Caco-2 (cell line): ENCODE results near the gene LRIG1. TPM values are rescaled to one million over a fixed set of nuclear protein-coding genes. Genes with fewer than 3 reads are reported as not detected.

Source experiments
- BruUV-seq: library from RNA; stranded (reverse); fragments of 400-500 nt; replicated peaks from 2 replicates; lab custom pipeline; 2021; lab: Mats Ljungman, UMichigan
- CTCF ChIA-PET: fragments of 300-600 bp; sonication (Branson Sonifier 250); formaldehyde crosslinking; loops from one replicate; lab custom pipeline; 2022; ENCODE audit warnings: antibody characterized with exemption; lab: Charles Lee
- POLR2A ChIA-PET: fragments of 300-600 bp; sonication (Branson Sonifier 250); formaldehyde crosslinking; loops from one replicate; lab custom pipeline; 2022; ENCODE audit warnings: antibody characterized with exemption; lab: Charles Lee
- DNase-seq, 2 experiments: peaks; one replicate each; pipeline versions ENCODE4 v3.0.0 to v3.0.0-alpha.2; 2020 to 2022
- H3K27me3 ChIP-seq: replicated peaks from 2 replicates; pipeline ENCODE4 v1.6.0; 2011; ENCODE audit warnings: low read length; ENCODE audit not compliant: control insufficient read depth, insufficient read depth
- H3K36me3 ChIP-seq: 2 replicates; pipeline ENCODE4 v1.5.1; 2011; ENCODE audit warnings: low read length; ENCODE audit not compliant: control insufficient read depth, insufficient read depth
- H3K4me1 ChIP-seq: fragments of 250-450 bp; sonication (Bioruptor Pico); 2 replicates; pipeline ENCODE4 v1.5.1; 2020; ENCODE audit warnings: mild to moderate bottlenecking
- H3K4me3 ChIP-seq: 2 replicates; pipeline ENCODE4 v1.5.1; 2011; ENCODE audit warnings: low read depth, mild to moderate bottlenecking, control low read depth, low read length
- H3K9me3 ChIP-seq: fragments of 250-450 bp; sonication (Bioruptor Pico); 2 replicates; pipeline ENCODE4 v1.5.1; 2020; ENCODE audit warnings: mild to moderate bottlenecking, moderate library complexity
- H3K27ac Mint-ChIP-seq: one replicate; pipeline ENCODE4 v1.8.0; 2022; ENCODE audit warnings: mixed read lengths; ENCODE audit not compliant: unreplicated experiment
- H3K27me3 Mint-ChIP-seq: one replicate; pipeline ENCODE4 v1.8.0; 2022; ENCODE audit warnings: mixed read lengths; ENCODE audit not compliant: insufficient read depth, unreplicated experiment
- H3K36me3 Mint-ChIP-seq: one replicate; pipeline ENCODE4 v1.8.0; 2022; ENCODE audit warnings: mild to moderate bottlenecking, mixed read lengths; ENCODE audit not compliant: insufficient read depth, unreplicated experiment
- H3K4me1 Mint-ChIP-seq: one replicate; pipeline ENCODE4 v1.8.0; 2022; ENCODE audit warnings: low read depth, mixed read lengths; ENCODE audit not compliant: unreplicated experiment
- H3K4me3 Mint-ChIP-seq: one replicate; pipeline ENCODE4 v1.8.0; 2022; ENCODE audit warnings: mild to moderate bottlenecking, moderate library complexity, mixed read lengths; ENCODE audit not compliant: unreplicated experiment
- H3K9me3 Mint-ChIP-seq: one replicate; pipeline ENCODE4 v1.8.0; 2022; ENCODE audit warnings: mixed read lengths; ENCODE audit not compliant: unreplicated experiment
- CTCF ChIP-seq, 2 experiments: fragments of 200-600 bp in 1 of 2; IDR thresholded peaks; 1 replicate in 1 of 2; 2 replicates in 1 of 2; pipeline versions ENCODE4 v1.5.1 to v1.8.0; 2011 to 2022; ENCODE audit warnings: antibody characterized with exemption in 1 of 2, control low read depth in 1 of 2, inconsistent platforms in 1 of 2, low read depth in 1 of 2, low read length in 1 of 2, mild to moderate bottlenecking in 1 of 2, moderate library complexity in 1 of 2; ENCODE audit not compliant: insufficient read depth in 1 of 2, severe bottlenecking in 1 of 2, unreplicated experiment in 1 of 2
- intact Hi-C: fragments of 100-400 bp; cut with micrococcal nuclease; formaldehyde crosslinking; loops from one replicate; pipeline ENCODE4 v1.10.0; 2022; ENCODE audit not compliant: unreplicated experiment
- total RNA-seq: library from RNA; stranded (reverse); gene quantifications from 2 replicates; pipeline ENCODE4 v1.2.3, GENCODE V29; 2022

The LRIG1 gene
- total RNA-seq, 1 experiment from 2014 or later, result 43.4 TPM

GRCh38 chr3:66492672-66493071 lies 8.2 kb downstream of the LRIG1 start:
- Mint-ChIP-seq H3K9me3 (no peaks in the 10 kb centered on the region), H3K4me1 (peaks cover 49% of the 10 kb centered on the region), H3K27ac (no peak overlapping the region), H3K4me3 (no peak overlapping the region), H3K27me3 (no peaks in the 10 kb centered on the region), H3K36me3 (peaks cover 7% of the 10 kb centered on the region)
- Histone ChIP-seq H3K36me3 (no peaks in the 10 kb centered on the region; the same call in 1 of the 2 replicates), H3K27me3 (no peaks in the 10 kb centered on the region), H3K9me3 (no peaks in the 10 kb centered on the region), H3K4me3 (no peak overlapping the region), H3K4me1 (peaks cover 72% of the 10 kb centered on the region)
- CTCF ChIA-PET, result no interaction called here
- intact Hi-C loops, result no loop called here
- TF ChIP-seq CTCF (IDR thresholded peaks at IDR 0.05; ENCODE audit: insufficient read depth in 1 of 2, low read depth in 1 of 2, low read length in 1 of 2, severe bottlenecking in 1 of 2, unreplicated experiment in 1 of 2), result no peak
- BruUV-seq, result no TSS peak
- DNase-seq, result no peak
- POLR2A ChIA-PET, result interaction anchor here (0.6 kb wide), 1 partner anchor 14 kb away, joined by 3 read pairs; no protein-coding TSS in a partner anchor

GRCh38 chr3:66492071-66492470 lies 8.8 kb downstream of the LRIG1 start:
- intact Hi-C loops, result no loop called here
- no peak overlapping the region for H3K4me3 Mint-ChIP-seq
- H3K27me3 Mint-ChIP-seq, result no peaks in the 10 kb centered on the region
- ChIA-PET CTCF (no interaction called here), POLR2A (interaction anchor here (0.6 kb wide), 1 partner anchor 14 kb away, joined by 3 read pairs; no protein-coding TSS in a partner anchor)
- Histone ChIP-seq H3K4me3 (no peak overlapping the region), H3K36me3 (no peaks in the 10 kb centered on the region; the same call in 1 of the 2 replicates), H3K27me3 (no peaks in the 10 kb centered on the region), H3K9me3 (no peaks in the 10 kb centered on the region), H3K4me1 (peaks cover 75% of the 10 kb centered on the region)
- peaks cover 7% of the 10 kb centered on the region for H3K36me3 Mint-ChIP-seq
- no peak overlapping the region for H3K27ac Mint-ChIP-seq
- DNase-seq, result no peak
- TF ChIP-seq CTCF (IDR thresholded peaks at IDR 0.05; ENCODE audit: insufficient read depth in 1 of 2, low read depth in 1 of 2, low read length in 1 of 2, severe bottlenecking in 1 of 2, unreplicated experiment in 1 of 2), result no peak
- peaks cover 52% of the 10 kb centered on the region for H3K4me1 Mint-ChIP-seq
- no TSS peak for BruUV-seq
- no peaks in the 10 kb centered on the region for H3K9me3 Mint-ChIP-seq

- POLR2A ChIA-PET, result no interaction called here
- H3K4me1 Mint-ChIP-seq, result peaks cover 48% of the 10 kb centered on the region
- H3K9me3 ChIP-seq, result no peaks in the 10 kb centered on the region
Measured at GRCh38 chr3:66490984-66491383, 9.8 kb downstream of the LRIG1 start.

More at GRCh38 chr3:66490984-66491383, 9.8 kb downstream of the LRIG1 start:
- CTCF ChIA-PET, result no interaction called here
- TF ChIP-seq CTCF (IDR thresholded peaks at IDR 0.05; ENCODE audit: insufficient read depth in 1 of 2, low read depth in 1 of 2, low read length in 1 of 2, severe bottlenecking in 1 of 2, unreplicated experiment in 1 of 2), result no peak
- H3K4me3 Mint-ChIP-seq, result no peak overlapping the region
- Histone ChIP-seq H3K27me3 (no peaks in the 10 kb centered on the region), H3K4me1 (peaks cover 75% of the 10 kb centered on the region), H3K36me3 (no peaks in the 10 kb centered on the region; the same call in 1 of the 2 replicates), H3K4me3 (no peak overlapping the region)
- no peak overlapping the region for H3K27ac Mint-ChIP-seq
- intact Hi-C loops, result no loop called here
- no peaks in the 10 kb centered on the region for H3K9me3 Mint-ChIP-seq
- no peaks in the 10 kb centered on the region for H3K27me3 Mint-ChIP-seq
- H3K36me3 Mint-ChIP-seq, result peaks cover 7% of the 10 kb centered on the region
- no peak for DNase-seq
- BruUV-seq, result no TSS peak
